Activated CD4-positive, alpha-beta T cell treated with anti-CD3 and anti-CD28 coated beads for 36 hours (primary cell): ENCODE data around the gene MYH9. TPM values are rescaled to one million over a fixed set of nuclear protein-coding genes. Genes with fewer than 3 reads are reported as not detected.

ENCODE experiments used
- ATAC-seq: fragments of 200-7000 bp; cut with Tn5 transposase; one replicate; pipeline ENCODE4 v1.10.0; 2021; ENCODE audit warnings: mild to moderate bottlenecking, moderate library complexity
- CTCF ChIA-PET: fragments of 350-600 bp; sonication (Branson Sonifier 250); formaldehyde crosslinking; loops from one replicate; lab custom pipeline; 2021; ENCODE audit warnings: antibody characterized with exemption; lab: Charles Lee
- POLR2A ChIA-PET: fragments of 350-600 bp; sonication (Branson Sonifier 250); formaldehyde crosslinking; loops from one replicate; lab custom pipeline; 2021; ENCODE audit warnings: antibody characterized with exemption, inconsistent platforms; lab: Charles Lee
- DNase-seq: peaks from one replicate; pipeline ENCODE4 v3.0.0-alpha.2; 2020
- H3K27ac Mint-ChIP-seq: one replicate; pipeline ENCODE4 v1.8.0; 2021; ENCODE audit warnings: mixed read lengths
- H3K27me3 Mint-ChIP-seq: one replicate; pipeline ENCODE4 v1.8.0; 2021; ENCODE audit warnings: mixed read lengths
- H3K36me3 Mint-ChIP-seq: one replicate; pipeline ENCODE4 v1.8.0; 2021; ENCODE audit warnings: low read depth, mixed read lengths
- H3K4me1 Mint-ChIP-seq: one replicate; pipeline ENCODE4 v1.8.0; 2021; ENCODE audit warnings: mixed read lengths
- H3K4me3 Mint-ChIP-seq: one replicate; pipeline ENCODE4 v1.8.0; 2021; ENCODE audit warnings: mild to moderate bottlenecking, moderate library complexity, mixed read lengths
- H3K9me3 Mint-ChIP-seq: one replicate; pipeline ENCODE4 v1.8.0; 2021; ENCODE audit warnings: low read depth, mixed read lengths
- intact Hi-C, 2 experiments: fragments of 100-400 bp; cut with DNase I in 1 of 2; cut with micrococcal nuclease in 1 of 2; formaldehyde crosslinking; loops; one replicate each; pipeline versions ENCODE4 v1.14.2 to v1.15.1; 2022 to 2024; cut with DNase I, micrococcal nuclease
- total RNA-seq, 2 experiments: library from RNA; stranded (reverse); gene quantifications; one replicate each; pipeline ENCODE4 v1.2.3, GENCODE V29; 2021

The MYH9 gene
- total RNA-seq, 2 experiments from 2014 or later = 720 to 773 TPM

GRCh38 chr22:36323182-36323854 is 64.4 kb downstream of the MYH9 start:
- intact Hi-C loops = no loop called here
- ATAC-seq (no peak), DNase-seq (no peak)
- ChIA-PET CTCF (no interaction called here), POLR2A (no interaction called here)
- Mint-ChIP-seq H3K4me1 (peaks cover 15% of the 10 kb centered on the region), H3K4me3 (no peak overlapping the region), H3K27me3 (no peaks in the 10 kb centered on the region), H3K27ac (peak overlapping the region; percentile 60), H3K36me3 (peaks cover 81% of the 10 kb centered on the region), H3K9me3 (no peaks in the 10 kb centered on the region)

DNA sequence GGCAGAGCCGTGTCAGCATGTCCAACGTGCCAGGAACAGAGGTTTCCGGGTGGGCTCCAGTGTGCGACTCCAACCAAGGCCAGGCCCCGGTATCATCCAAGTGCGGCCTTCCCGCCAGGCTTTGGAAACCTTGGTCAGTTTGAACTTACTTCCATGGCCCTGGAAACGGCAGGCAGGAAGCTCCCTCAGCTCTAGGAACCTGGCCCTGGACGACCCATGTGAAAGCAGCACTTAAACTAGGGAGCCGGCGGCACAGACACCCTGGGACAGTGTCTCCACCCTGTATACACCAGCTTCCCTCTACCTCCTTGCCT is 65.2 kb downstream of the MYH9 start:
- no peak for ATAC-seq
- ChIA-PET CTCF (no interaction called here), POLR2A (no interaction called here)
- Mint-ChIP-seq H3K27ac (no peak overlapping the region), H3K27me3 (no peaks in the 10 kb centered on the region), H3K4me1 (peaks cover 7% of the 10 kb centered on the region), H3K36me3 (peaks cover 81% of the 10 kb centered on the region), H3K9me3 (no peaks in the 10 kb centered on the region), H3K4me3 (no peak overlapping the region)
- DNase-seq = no peak
- intact Hi-C loops = no loop called here

DNA sequence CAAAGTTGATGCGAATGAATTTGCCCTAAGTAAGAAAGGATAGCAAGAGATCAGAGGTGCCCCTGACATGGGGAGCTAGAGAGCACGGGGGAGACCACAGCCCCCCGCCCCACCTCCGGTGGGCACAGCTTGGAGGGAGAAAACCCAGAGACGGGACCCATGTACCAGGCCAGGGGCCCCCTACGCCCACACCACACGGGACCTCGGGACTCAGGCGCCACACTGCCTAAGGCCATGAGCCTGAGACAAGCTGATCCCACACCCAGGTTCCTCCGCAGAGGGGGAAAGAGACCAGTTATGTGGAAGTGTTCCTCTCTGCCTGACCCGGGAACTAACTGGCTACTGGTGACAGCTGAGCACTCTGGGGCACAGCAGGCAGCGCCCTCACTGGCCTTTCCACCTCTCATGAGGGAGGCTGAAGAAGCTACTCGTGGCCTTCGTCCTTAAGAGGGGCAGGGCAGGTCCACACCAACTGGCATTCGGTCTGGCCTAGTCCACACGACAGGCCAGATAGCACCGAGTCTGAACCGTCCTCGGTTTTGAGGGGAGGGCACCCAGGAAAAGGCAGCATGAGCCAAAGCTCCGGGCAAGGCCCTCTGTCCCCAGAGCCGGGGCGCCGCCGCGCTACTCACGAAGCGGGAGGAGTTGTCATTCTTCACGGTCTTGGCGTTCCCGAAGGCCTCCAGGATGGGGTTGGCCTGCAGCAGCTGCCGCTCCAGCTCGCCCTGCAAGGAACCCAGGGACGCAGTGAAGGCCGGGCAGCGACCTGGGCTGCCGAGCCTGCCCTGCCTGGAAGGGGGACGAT is 65.8 kb downstream of the MYH9 start:
- ChIA-PET POLR2A (no interaction called here), CTCF (interaction anchor here (0.7 to 1.6 kb wide), 3 partner anchors 9 to 165 kb away, joined by 3 to 9 read pairs (median 3); no protein-coding TSS in a partner anchor)
- Mint-ChIP-seq H3K36me3 (peaks cover 80% of the 10 kb centered on the region), H3K27ac (peak overlapping the region; percentile 65), H3K4me3 (no peak overlapping the region), H3K9me3 (no peaks in the 10 kb centered on the region), H3K4me1 (peaks cover 2% of the 10 kb centered on the region), H3K27me3 (no peaks in the 10 kb centered on the region)
- DNase-seq (no peak), ATAC-seq (no peak)
- intact Hi-C loops = no loop called here

DNA sequence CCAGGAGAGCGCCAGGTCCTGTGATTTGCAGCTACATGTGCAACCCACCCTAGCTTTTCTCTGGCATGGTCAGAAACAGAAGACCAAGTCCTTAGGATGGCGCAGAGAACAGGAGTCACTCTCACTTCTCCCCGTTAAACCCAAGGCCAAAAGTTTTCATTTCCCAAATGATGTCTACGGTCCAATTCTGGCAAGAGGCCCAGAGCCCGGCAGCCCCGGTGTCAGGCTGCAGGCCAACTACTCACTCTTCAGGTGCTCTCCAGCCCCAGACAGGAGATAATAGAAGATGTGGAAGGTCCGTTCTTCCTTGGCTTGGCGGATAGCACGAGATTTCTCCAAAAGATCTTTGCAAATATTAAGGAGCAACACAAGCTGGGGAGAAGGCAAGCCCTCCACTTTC is 67.2 kb downstream of the MYH9 start:
- Mint-ChIP-seq H3K36me3 (peaks cover 71% of the 10 kb centered on the region), H3K4me3 (no peak overlapping the region), H3K9me3 (no peaks in the 10 kb centered on the region), H3K4me1 (no peaks in the 10 kb centered on the region), H3K27me3 (no peaks in the 10 kb centered on the region), H3K27ac (no peak overlapping the region)
- ChIA-PET POLR2A (interaction anchor here (0.7 kb wide), 1 partner anchor 68 kb away, joined by 3 read pairs; no protein-coding TSS in a partner anchor), CTCF (interaction anchor here (1.6 kb wide), 1 partner anchor 150 kb away, joined by 9 read pairs; no protein-coding TSS in a partner anchor)
- intact Hi-C loops = no loop called here
- no peak for ATAC-seq
- DNase-seq = no peak

GRCh38 chr22:36319595-36320497 is 67.9 kb downstream of the MYH9 start:
- Mint-ChIP-seq H3K36me3 (peaks cover 70% of the 10 kb centered on the region), H3K27me3 (no peaks in the 10 kb centered on the region), H3K4me3 (no peak overlapping the region), H3K9me3 (no peaks in the 10 kb centered on the region), H3K4me1 (no peaks in the 10 kb centered on the region), H3K27ac (peak overlapping the region; percentile 19)
- CTCF ChIA-PET = interaction anchor here (0.8 kb wide), 1 partner anchor 21 kb away, joined by 3 read pairs; no protein-coding TSS in a partner anchor
- POLR2A ChIA-PET = interaction anchor here (0.7 kb wide), 1 partner anchor 37 kb away, joined by 3 read pairs; no protein-coding TSS in a partner anchor
- ATAC-seq = no peak
- DNase-seq = no peak
- intact Hi-C loops = no loop called here

DNA sequence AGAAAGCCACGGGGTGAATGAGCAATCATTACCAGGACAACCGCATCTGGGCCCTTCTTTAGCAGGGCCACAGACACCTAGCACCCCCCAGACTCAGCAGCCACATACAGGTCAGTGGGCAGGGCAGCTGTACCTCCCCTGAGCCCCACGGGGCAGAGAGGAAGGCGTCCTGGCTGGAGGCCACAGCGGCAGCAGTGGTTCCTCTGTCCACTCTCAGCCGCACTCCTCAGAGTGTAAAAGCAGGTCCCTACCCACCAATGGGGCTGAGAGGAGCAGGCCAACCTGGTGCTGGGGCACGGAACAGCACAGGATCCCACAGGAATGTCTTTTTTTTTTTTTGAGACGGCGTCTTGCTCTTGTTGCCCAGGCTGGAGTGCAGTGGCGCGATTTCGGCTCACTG is 69.3 kb downstream of the MYH9 start:
- POLR2A ChIA-PET = interaction anchor here (1.1 kb wide), 1 partner anchor 20 kb away, joined by 3 read pairs; no protein-coding TSS in a partner anchor
- H3K27ac Mint-ChIP-seq = peak overlapping the region; percentile 37

GRCh38 chr22:36317658-36318271 is 70.0 kb downstream of the MYH9 start:
- no peaks in the 10 kb centered on the region for H3K9me3 Mint-ChIP-seq
- DNase-seq (no peak), ATAC-seq (no peak)
- intact Hi-C loops = no loop called here
- POLR2A ChIA-PET = interaction anchor here (1.1 kb wide), 1 partner anchor 19 kb away, joined by 3 read pairs; no protein-coding TSS in a partner anchor
- no peak overlapping the region for H3K4me3 Mint-ChIP-seq
- CTCF ChIA-PET = interaction anchor here (1.2 to 1.4 kb wide), 2 partner anchors 11 to 17 kb away, joined by 5 to 6 read pairs; no protein-coding TSS in a partner anchor
- no peaks in the 10 kb centered on the region for H3K27me3 Mint-ChIP-seq
- H3K4me1 Mint-ChIP-seq = no peaks in the 10 kb centered on the region
- peak overlapping the region; percentile 6 for H3K27ac Mint-ChIP-seq
- peaks cover 67% of the 10 kb centered on the region for H3K36me3 Mint-ChIP-seq

More for the DNA sequence above, 69.3 kb downstream of the MYH9 start:
- Mint-ChIP-seq H3K4me1 (no peaks in the 10 kb centered on the region), H3K27me3 (no peaks in the 10 kb centered on the region), H3K9me3 (no peaks in the 10 kb centered on the region), H3K36me3 (peaks cover 70% of the 10 kb centered on the region), H3K4me3 (no peak overlapping the region)
- intact Hi-C loops = no loop called here
- CTCF ChIA-PET = interaction anchor here (1.2 kb wide), 1 partner anchor 10 kb away, joined by 5 read pairs; no protein-coding TSS in a partner anchor
- DNase-seq = no peak
- no peak for ATAC-seq

DNA sequence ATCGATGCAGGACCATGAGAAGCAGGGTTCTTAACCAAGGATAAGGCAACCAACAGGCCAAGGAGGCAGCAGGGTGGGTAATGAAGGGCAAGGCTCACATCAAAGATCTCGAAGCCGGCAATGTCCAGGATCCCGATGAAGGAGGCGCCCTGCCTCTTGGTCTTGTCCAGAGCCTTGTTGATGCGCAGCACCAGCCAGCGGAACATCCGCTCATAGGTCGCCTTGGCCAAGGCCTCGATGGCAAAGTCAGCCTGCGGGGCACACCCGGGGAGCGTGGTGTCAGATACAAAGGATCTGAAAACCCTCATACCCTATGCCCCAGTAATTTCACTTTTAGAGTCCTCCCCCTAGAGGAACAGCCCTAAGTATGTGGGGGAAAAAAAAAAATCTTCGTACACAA is 71.3 kb downstream of the MYH9 start:
- H3K27ac Mint-ChIP-seq = no peak overlapping the region
- ATAC-seq (no peak), DNase-seq (no peak)
- H3K4me3 Mint-ChIP-seq = no peak overlapping the region
- intact Hi-C loops = no loop called here
- no peaks in the 10 kb centered on the region for H3K9me3 Mint-ChIP-seq
- ChIA-PET POLR2A (no interaction called here), CTCF (no interaction called here)
- peaks cover 77% of the 10 kb centered on the region for H3K36me3 Mint-ChIP-seq
- H3K4me1 Mint-ChIP-seq = no peaks in the 10 kb centered on the region
- H3K27me3 Mint-ChIP-seq = no peaks in the 10 kb centered on the region

- DNase-seq (no peak), ATAC-seq (no peak)
- no peak overlapping the region for H3K4me3 Mint-ChIP-seq
- intact Hi-C loops = no loop called here
- peak overlapping the region; percentile 34 for H3K27ac Mint-ChIP-seq
- H3K4me1 Mint-ChIP-seq = no peaks in the 10 kb centered on the region
- H3K9me3 Mint-ChIP-seq = no peaks in the 10 kb centered on the region
- peaks cover 76% of the 10 kb centered on the region for H3K36me3 Mint-ChIP-seq
- ChIA-PET POLR2A (interaction anchor here (0.6 kb wide), 1 partner anchor 123 kb away, joined by 5 read pairs; no protein-coding TSS in a partner anchor), CTCF (interaction anchor here (0.7 to 1.6 kb wide), 5 partner anchors 10 to 17 kb away, joined by 3 to 9 read pairs (median 4); no protein-coding TSS in a partner anchor)
- no peaks in the 10 kb centered on the region for H3K27me3 Mint-ChIP-seq
Observed at GRCh38 chr22:36315325-36315724, 72.4 kb downstream of the MYH9 start.

GRCh38 chr22:36311386-36312085 is 76.2 kb downstream of the MYH9 start:
- Mint-ChIP-seq H3K4me1 (no peaks in the 10 kb centered on the region), H3K36me3 (peaks cover 68% of the 10 kb centered on the region)
- POLR2A ChIA-PET = no interaction called here

More at GRCh38 chr22:36311386-36312085, 76.2 kb downstream of the MYH9 start:
- DNase-seq (no peak), ATAC-seq (no peak)
- intact Hi-C loops = loop anchor here in 1 of 2 experiments (2.0 kb wide), 1 partner anchor 15 kb away; no protein-coding TSS in a partner anchor
- no peak overlapping the region for H3K27ac Mint-ChIP-seq
- CTCF ChIA-PET = interaction anchor here (0.8 to 2.0 kb wide), 6 partner anchors 10 to 175 kb away, joined by 3 to 8 read pairs (median 4); no protein-coding TSS in a partner anchor
- H3K27me3 Mint-ChIP-seq = no peaks in the 10 kb centered on the region
- H3K4me3 Mint-ChIP-seq = no peak overlapping the region
- H3K9me3 Mint-ChIP-seq = no peaks in the 10 kb centered on the region
